DND-41 (cell line): Measurements from ENCODE around the gene NCAPG.

Experiments
- ATAC-seq: fragments of 200-7000 bp; cut with Tn5 transposase; 3 replicates; pipeline ENCODE4 v1.9.1; 2021; ENCODE audit warnings: low read depth; ENCODE audit not compliant: insufficient read depth
- DNase-seq: peaks from one replicate; pipeline ENCODE4 v3.0.0-alpha.2; 2020
- H2AFZ ChIP-seq: 2 replicates; pipeline ENCODE4 v1.6.0; 2012; ENCODE audit warnings: low read depth, low read length
- H3K27ac ChIP-seq: 2 replicates; pipeline ENCODE4 v1.5.1; 2012; ENCODE audit warnings: low read length, inconsistent platforms
- H3K27me3 ChIP-seq: fragments of 200-600 bp; sonication (generic); 2 replicates; pipeline ENCODE4 v1.6.0; 2012; ENCODE audit warnings: low read length, mild to moderate bottlenecking, inconsistent platforms; ENCODE audit not compliant: insufficient read depth, poor library complexity
- H3K36me3 ChIP-seq: 2 replicates; pipeline ENCODE4 v1.5.1; 2012; ENCODE audit warnings: low read length, inconsistent platforms; ENCODE audit not compliant: insufficient read depth
- H3K4me1 ChIP-seq: 2 replicates; pipeline ENCODE4 v1.5.1; 2012; ENCODE audit warnings: mild to moderate bottlenecking, low read length; ENCODE audit not compliant: insufficient read depth
- H3K4me2 ChIP-seq: 2 replicates; pipeline ENCODE4 v1.6.0; 2012; ENCODE audit warnings: mild to moderate bottlenecking, moderate library complexity, low read length, inconsistent platforms; ENCODE audit not compliant: insufficient read depth
- H3K4me3 ChIP-seq, 2 experiments: fragments of 200-600 bp in 1 of 2; shearing (Covaris generic) in 1 of 2; 2 replicates each; pipeline ENCODE4 v1.5.1; 2012 to 2016; ENCODE audit warnings: inconsistent platforms in 2 of 2, low read length in 2 of 2, mild to moderate bottlenecking in 2 of 2, low read depth in 1 of 2, moderate library complexity in 1 of 2
- H3K79me2 ChIP-seq: 2 replicates; pipeline ENCODE4 v1.6.0; 2012; ENCODE audit warnings: low read length, inconsistent platforms; ENCODE audit not compliant: insufficient read depth
- H3K9ac ChIP-seq: 2 replicates; pipeline ENCODE4 v1.6.0; 2012; ENCODE audit warnings: low read depth, mild to moderate bottlenecking, inconsistent platforms, low read length, moderate library complexity
- H3K9me3 ChIP-seq: 2 replicates; pipeline ENCODE4 v1.5.1; 2012; ENCODE audit warnings: low read length, moderate library complexity, mild to moderate bottlenecking, inconsistent platforms; ENCODE audit not compliant: insufficient read depth, severe bottlenecking
- H4K20me1 ChIP-seq: 2 replicates; pipeline ENCODE4 v1.6.0; 2012; ENCODE audit warnings: low read length; ENCODE audit not compliant: insufficient read depth
- CTCF ChIP-seq: IDR thresholded peaks from 2 replicates; pipeline ENCODE4 v1.5.1; 2012; ENCODE audit warnings: borderline replicate concordance, low read length, moderate library complexity, mild to moderate bottlenecking; ENCODE audit not compliant: poor library complexity, severe bottlenecking; ENCODE audit errors: extremely low read depth
- EZH2 ChIP-seq: IDR thresholded peaks from 3 replicates; pipeline ENCODE4 v1.6.1; 2012; ENCODE audit warnings: borderline replicate concordance, low read depth, mild to moderate bottlenecking, moderate library complexity, low read length, inconsistent platforms; ENCODE audit not compliant: severe bottlenecking

NCAPG gene

GRCh38 chr4:17766826-17767458 lies 43.8 kb upstream of the NCAPG start:
- H3K4me2 ChIP-seq: no peak overlapping the region
- DNase-seq (no peak), ATAC-seq (no peak)

GRCh38 chr4:17769406-17770174 lies 41.2 kb upstream of the NCAPG start:
- H3K4me2 ChIP-seq: no peak overlapping the region
- ATAC-seq: no peak
- no peaks in the 10 kb centered on the region for H3K79me2 ChIP-seq
- no peak for DNase-seq
- TF ChIP-seq EZH2: no peak
- no peak for TF ChIP-seq CTCF
- no peak overlapping the region for H3K9ac ChIP-seq
- no peaks in the 10 kb centered on the region for H3K9me3 ChIP-seq
- no peaks in the 10 kb centered on the region for H3K27me3 ChIP-seq
- no peaks in the 10 kb centered on the region for H3K4me1 ChIP-seq
- H3K36me3 ChIP-seq: no peaks in the 10 kb centered on the region
- H2AFZ ChIP-seq: no peak overlapping the region
- H4K20me1 ChIP-seq: no peaks in the 10 kb centered on the region
- no peak overlapping the region for H3K27ac ChIP-seq
- H3K4me3 ChIP-seq: no peak overlapping the region

More at GRCh38 chr4:17766826-17767458, 43.8 kb upstream of the NCAPG start:
- Histone ChIP-seq H3K4me1 (no peaks in the 10 kb centered on the region), H4K20me1 (no peaks in the 10 kb centered on the region), H3K27me3 (no peaks in the 10 kb centered on the region), H3K9me3 (no peaks in the 10 kb centered on the region), H3K79me2 (no peaks in the 10 kb centered on the region), H3K36me3 (no peaks in the 10 kb centered on the region), H2AFZ (no peak overlapping the region), H3K9ac (no peak overlapping the region), H3K4me3 (no peak overlapping the region), H3K27ac (no peak overlapping the region)
- TF ChIP-seq CTCF (no peak), EZH2 (no peak)

- DNase-seq: no peak
Observed at GRCh38 chr4:17770845-17771244, 39.9 kb upstream of the NCAPG start.

More at GRCh38 chr4:17770845-17771244, 39.9 kb upstream of the NCAPG start:
- no peaks in the 10 kb centered on the region for H3K36me3 ChIP-seq
- TF ChIP-seq EZH2 (no peak), CTCF (no peak)
- H4K20me1 ChIP-seq: no peaks in the 10 kb centered on the region
- no peak overlapping the region for H3K4me3 ChIP-seq
- H3K4me1 ChIP-seq: no peaks in the 10 kb centered on the region
- H3K79me2 ChIP-seq: no peaks in the 10 kb centered on the region
- ATAC-seq: no peak
- no peak overlapping the region for H3K4me2 ChIP-seq
- H3K27me3 ChIP-seq: no peaks in the 10 kb centered on the region
- no peak overlapping the region for H3K9ac ChIP-seq
- no peaks in the 10 kb centered on the region for H3K9me3 ChIP-seq
- no peak overlapping the region for H2AFZ ChIP-seq
- no peak overlapping the region for H3K27ac ChIP-seq
